Hepatocyte (in vitro differentiated cells): ENCODE results near the gene GRIK2.

ENCODE experiments used
- EZH2 ChIP-seq: fragments of 200-600 bp; sonication (generic); IDR thresholded peaks from 2 replicates; pipeline ENCODE4 v1.6.1; 2016; ENCODE audit warnings: antibody characterized with exemption, mild to moderate bottlenecking, borderline replicate concordance
- TF ChIP-seq, protein P1 (sequence below): fragments of 200-600 bp; sonication (generic); IDR thresholded peaks from 2 replicates; pipeline ENCODE4 v1.5.1; 2016; ENCODE audit warnings: antibody characterized with exemption, mild to moderate bottlenecking; ENCODE audit not compliant: poor library complexity

DNA sequence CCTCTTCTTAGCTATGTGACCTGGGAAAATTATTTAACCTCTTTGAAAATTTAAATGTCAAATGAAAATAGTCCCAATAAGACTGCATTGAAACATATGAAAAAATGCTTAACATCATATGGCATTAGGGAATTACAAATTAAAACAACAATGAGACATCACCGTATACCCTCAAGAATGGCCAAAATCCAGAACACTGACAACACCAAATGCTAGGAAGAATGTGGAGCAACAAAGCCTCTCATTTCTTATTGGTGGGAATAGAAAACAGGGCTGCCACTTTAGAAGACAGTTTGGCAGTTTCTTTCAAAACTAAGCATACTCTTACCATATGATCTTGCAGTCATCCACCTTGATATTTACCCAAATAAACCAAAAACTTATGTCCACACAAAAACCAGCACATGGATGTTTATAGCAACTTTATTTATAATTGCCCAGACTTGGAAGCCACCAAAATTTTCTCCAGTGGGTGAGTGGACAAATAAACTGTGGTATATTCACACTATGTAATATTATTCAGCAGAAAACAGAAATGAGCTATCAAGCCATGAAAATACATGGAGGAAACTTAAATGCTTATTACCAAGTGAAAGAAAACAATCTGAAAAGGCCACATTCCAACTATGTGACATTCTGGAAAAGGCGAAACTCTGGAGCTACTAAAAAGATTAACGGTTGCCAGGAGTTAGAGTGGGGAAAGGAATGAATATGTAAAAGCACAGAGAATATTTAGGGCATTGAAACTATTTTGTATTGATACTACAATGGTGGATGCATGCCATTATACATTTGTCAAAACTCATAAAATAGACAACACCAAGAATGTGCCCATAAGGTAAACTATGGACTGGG lies 459.9 kb downstream of the GRIK2 start:
- no peak for TF ChIP-seq EZH2
- TF ChIP-seq, protein P1, sequence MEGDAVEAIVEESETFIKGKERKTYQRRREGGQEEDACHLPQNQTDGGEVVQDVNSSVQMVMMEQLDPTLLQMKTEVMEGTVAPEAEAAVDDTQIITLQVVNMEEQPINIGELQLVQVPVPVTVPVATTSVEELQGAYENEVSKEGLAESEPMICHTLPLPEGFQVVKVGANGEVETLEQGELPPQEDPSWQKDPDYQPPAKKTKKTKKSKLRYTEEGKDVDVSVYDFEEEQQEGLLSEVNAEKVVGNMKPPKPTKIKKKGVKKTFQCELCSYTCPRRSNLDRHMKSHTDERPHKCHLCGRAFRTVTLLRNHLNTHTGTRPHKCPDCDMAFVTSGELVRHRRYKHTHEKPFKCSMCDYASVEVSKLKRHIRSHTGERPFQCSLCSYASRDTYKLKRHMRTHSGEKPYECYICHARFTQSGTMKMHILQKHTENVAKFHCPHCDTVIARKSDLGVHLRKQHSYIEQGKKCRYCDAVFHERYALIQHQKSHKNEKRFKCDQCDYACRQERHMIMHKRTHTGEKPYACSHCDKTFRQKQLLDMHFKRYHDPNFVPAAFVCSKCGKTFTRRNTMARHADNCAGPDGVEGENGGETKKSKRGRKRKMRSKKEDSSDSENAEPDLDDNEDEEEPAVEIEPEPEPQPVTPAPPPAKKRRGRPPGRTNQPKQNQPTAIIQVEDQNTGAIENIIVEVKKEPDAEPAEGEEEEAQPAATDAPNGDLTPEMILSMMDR = no peak
